PC-9 (cell line): Measurements from ENCODE around the gene CDK2AP2. TPM values are rescaled to one million over a fixed set of nuclear protein-coding genes. Genes with fewer than 3 reads are reported as not detected.

Source experiments
- BruUV-seq: library from RNA; stranded (reverse); fragments of 400-500 nt; replicated peaks from 2 replicates; lab custom pipeline; 2021; lab: Mats Ljungman, UMichigan
- CTCF ChIA-PET: fragments of 300-600 bp; sonication (Branson Sonifier 250); formaldehyde crosslinking; loops from one replicate; lab custom pipeline; 2022; ENCODE audit warnings: antibody characterized with exemption; lab: Charles Lee
- POLR2A ChIA-PET: fragments of 300-600 bp; sonication (Branson Sonifier 250); formaldehyde crosslinking; loops from one replicate; lab custom pipeline; 2022; ENCODE audit warnings: antibody characterized with exemption; ENCODE audit not compliant: unreplicated experiment; lab: Charles Lee
- DNase-seq, 2 experiments: peaks; one replicate each; pipeline versions ENCODE4 v3.0.0 to v3.0.0-alpha.2; 2015 to 2022; ENCODE audit warnings: mixed read lengths in 1 of 2
- H2AFZ ChIP-seq: fragments of 200-600 bp; sonication (generic); 2 replicates; pipeline ENCODE4 v1.8.1; 2017; ENCODE audit warnings: antibody characterized with exemption
- H3F3A ChIP-seq: fragments of 200-600 bp; sonication (generic); 2 replicates; pipeline ENCODE4 v1.8.1; 2017; ENCODE audit warnings: antibody characterized with exemption, mild to moderate bottlenecking, low read depth; ENCODE audit not compliant: insufficient read depth
- H3K27ac ChIP-seq: fragments of 200-600 bp; sonication (generic); 2 replicates; pipeline ENCODE4 v1.6.1; 2016; ENCODE audit warnings: mixed run types
- H3K27me3 ChIP-seq: fragments of 200-600 bp; sonication (generic); 2 replicates; pipeline ENCODE4 v1.6.1; 2016; ENCODE audit warnings: low read depth, mixed run types; ENCODE audit not compliant: insufficient read depth
- H3K36me3 ChIP-seq: fragments of 200-600 bp; sonication (generic); 2 replicates; pipeline ENCODE4 v1.6.1; 2016; ENCODE audit warnings: low read depth, mixed run types
- H3K4me1 ChIP-seq: fragments of 200-600 bp; sonication (generic); replicated peaks from 2 replicates; pipeline ENCODE4 v1.6.1; 2016; ENCODE audit warnings: mixed run types; ENCODE audit not compliant: insufficient read depth
- H3K4me2 ChIP-seq: fragments of 200-600 bp; sonication (generic); 2 replicates; pipeline ENCODE4 v1.6.1; 2017; ENCODE audit warnings: mixed run types
- H3K4me3 ChIP-seq: fragments of 200-600 bp; sonication (generic); 2 replicates; pipeline ENCODE4 v1.6.1; 2016; ENCODE audit warnings: mixed run types
- H3K79me2 ChIP-seq: fragments of 200-600 bp; sonication (generic); 2 replicates; pipeline ENCODE4 v1.6.1; 2017; ENCODE audit warnings: low read depth, mixed run types
- H3K9me2 ChIP-seq: fragments of 200-600 bp; sonication (generic); 2 replicates; pipeline ENCODE4 v1.8.1; 2017; ENCODE audit warnings: mild to moderate bottlenecking; ENCODE audit not compliant: insufficient read depth
- H3K9me3 ChIP-seq: fragments of 200-600 bp; sonication (generic); 2 replicates; pipeline ENCODE4 v1.8.1; 2016; ENCODE audit warnings: low read depth; ENCODE audit not compliant: insufficient read depth
- H4K20me1 ChIP-seq: fragments of 200-600 bp; sonication (generic); 2 replicates; pipeline ENCODE4 v1.8.1; 2017; ENCODE audit not compliant: insufficient read depth
- CTCF ChIP-seq: fragments of 200-600 bp; sonication (generic); conservative IDR thresholded peaks from 2 replicates; pipeline ENCODE4 v1.6.1; 2017; ENCODE audit warnings: mixed run types, antibody characterized with exemption, mild to moderate bottlenecking, moderate library complexity
- EZH2 ChIP-seq: fragments of 200-600 bp; sonication (generic); IDR thresholded peaks from 2 replicates; pipeline ENCODE4 v1.8.0; 2017; ENCODE audit warnings: antibody characterized with exemption, low read depth
- intact Hi-C: fragments of 100-400 bp; cut with micrococcal nuclease; formaldehyde crosslinking; loops from one replicate; pipeline ENCODE4 v1.10.0; 2022; ENCODE audit not compliant: unreplicated experiment
- total RNA-seq: library from RNA; stranded (reverse); gene quantifications from 2 replicates; pipeline ENCODE4 v1.2.3, GENCODE V29; 2021

Gene CDK2AP2
- total RNA-seq, 1 experiment from 2014 or later: 80.0 TPM

- no peaks in the 10 kb centered on the region for H3K36me3 ChIP-seq
- H2AFZ ChIP-seq: no peak overlapping the region
- H3K4me2 ChIP-seq: no peak overlapping the region
- H3F3A ChIP-seq: peaks cover 21% of the 10 kb centered on the region
- no TSS peak for BruUV-seq
- H3K79me2 ChIP-seq: peaks cover 33% of the 10 kb centered on the region
- no peak overlapping the region for H3K4me3 ChIP-seq
- H3K9me3 ChIP-seq: no peaks in the 10 kb centered on the region
- POLR2A ChIA-PET: interaction anchor here (0.6 kb wide), 1 partner anchor 46 kb away, joined by 3 read pairs; no protein-coding TSS in a partner anchor
- DNase-seq: no peak
- no peak overlapping the region for H3K27ac ChIP-seq
- no peak for TF ChIP-seq CTCF
- TF ChIP-seq EZH2: no peak
- no peaks in the 10 kb centered on the region for H3K9me2 ChIP-seq
- no peaks in the 10 kb centered on the region for H4K20me1 ChIP-seq
- peaks cover 24% of the 10 kb centered on the region for H3K4me1 ChIP-seq
- H3K27me3 ChIP-seq: no peaks in the 10 kb centered on the region
- intact Hi-C loops: no loop called here
- CTCF ChIA-PET: no interaction called here
Measured at GRCh38 chr11:67470337-67471002, 37.5 kb downstream of the CDK2AP2 start.

DNA sequence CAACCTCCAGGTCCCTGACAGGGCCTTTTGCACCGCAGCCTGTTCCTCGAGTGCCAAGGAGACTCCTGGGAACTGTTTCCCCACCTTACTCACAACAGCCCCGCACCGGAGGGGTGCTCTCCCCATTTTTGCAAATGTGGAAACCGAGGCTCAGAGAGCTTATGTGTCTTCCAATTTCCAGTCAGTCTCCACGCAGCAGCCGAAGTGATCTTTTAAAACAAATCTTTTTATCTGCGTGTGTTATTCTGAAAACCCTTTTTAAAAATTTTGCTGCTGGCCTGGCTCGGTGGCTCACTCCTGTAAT, 38.5 kb downstream of the CDK2AP2 start:
- Histone ChIP-seq H3K27ac (no peak overlapping the region), H3K4me1 (peaks cover 29% of the 10 kb centered on the region), H3K4me2 (peak overlapping the region; percentile 85), H3K36me3 (no peaks in the 10 kb centered on the region), H3K79me2 (peaks cover 41% of the 10 kb centered on the region), H4K20me1 (no peaks in the 10 kb centered on the region), H2AFZ (peak overlapping the region; percentile 94), H3K9me2 (no peaks in the 10 kb centered on the region), H3K27me3 (no peaks in the 10 kb centered on the region), H3K9me3 (no peaks in the 10 kb centered on the region), H3K4me3 (peak overlapping the region; percentile 92), H3F3A (peaks cover 26% of the 10 kb centered on the region)
- ChIA-PET POLR2A (no interaction called here), CTCF (no interaction called here)
- TF ChIP-seq EZH2: no peak
- peak; percentile 21; the same call in 1 of the 2 replicates for TF ChIP-seq CTCF
- no peak for DNase-seq
- BruUV-seq: no TSS peak
- intact Hi-C loops: loop anchor here (1.0 to 5.0 kb wide), 7 partner anchors 13 to 117 kb away; partner anchors contain the start of genes CORO1B, GSTP1, POLD4 and PPP1CA

DNA sequence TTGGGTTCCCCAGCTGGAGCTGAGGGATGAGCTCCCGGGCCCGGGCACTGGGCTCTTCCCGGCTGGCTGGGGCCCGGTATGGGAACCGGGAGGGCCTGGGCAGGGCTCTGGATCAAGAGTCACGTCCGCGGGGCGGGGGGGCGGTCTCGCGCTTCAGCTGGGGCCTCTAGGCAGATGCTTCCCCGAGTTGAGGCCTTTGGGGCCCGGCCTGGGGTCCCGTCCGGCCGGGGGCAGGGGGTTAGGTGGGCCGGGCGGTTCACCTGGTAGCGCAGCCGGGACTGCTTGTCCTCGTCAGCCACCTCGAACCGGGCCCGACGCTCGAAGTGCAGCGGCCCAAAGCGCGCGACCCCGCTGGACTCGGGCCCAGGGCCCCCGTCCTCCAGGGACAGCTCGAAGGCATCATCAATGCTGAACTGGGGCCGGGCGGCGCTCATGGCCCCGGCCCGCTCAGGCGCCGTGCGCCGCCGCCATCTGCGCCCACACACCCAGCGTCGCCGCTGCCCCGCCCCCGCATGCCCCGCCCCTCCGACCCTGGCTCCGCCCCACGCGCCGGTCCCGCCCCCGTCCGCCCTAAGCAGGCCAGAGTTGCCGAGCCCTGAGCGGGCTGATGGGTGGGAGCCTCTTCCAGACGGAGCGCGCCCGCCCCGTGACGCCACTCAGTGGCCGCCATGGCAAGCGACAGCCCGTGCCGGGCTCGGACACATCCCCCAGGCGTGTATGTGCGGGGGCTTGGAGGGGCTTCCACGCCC, 39.0 kb downstream of the CDK2AP2 start, which contains the start of gene TMEM134:
Gene TMEM134, minus strand, starts transcription at position 493 of the 749 bp plus-strand sequence. Its CDS starts 59 bp downstream, at position 434.
- H3K27ac ChIP-seq: peak within 1 kb of the TSS; percentile 48
- peak within 1 kb of the TSS; percentile 94 for H2AFZ ChIP-seq
- TF ChIP-seq EZH2: no peak
- peak; percentile 48; the same call in 1 of the 2 replicates for TF ChIP-seq CTCF
- no TSS peak for BruUV-seq
- H3K36me3 ChIP-seq: no peaks in the 10 kb centered on the region
- H4K20me1 ChIP-seq: no peaks in the 10 kb centered on the region
- H3K27me3 ChIP-seq: no peaks in the 10 kb centered on the region
- POLR2A ChIA-PET: interaction anchor here (0.6 to 0.8 kb wide), 6 partner anchors 68 to 853 kb away, joined by 3 to 7 read pairs (median 5); no protein-coding TSS in a partner anchor
- H3K4me3 ChIP-seq: peak within 1 kb of the TSS; percentile 92
- peaks cover 30% of the 10 kb centered on the region for H3F3A ChIP-seq
- no peaks in the 10 kb centered on the region for H3K9me3 ChIP-seq
- H3K9me2 ChIP-seq: no peaks in the 10 kb centered on the region
- CTCF ChIA-PET: interaction anchor here (0.5 to 2.4 kb wide), 6 partner anchors 46 to 395 kb away, joined by 3 to 13 read pairs (median 4); partner anchors contain the start of genes CLCF1 and PPP1CA
- intact Hi-C loops: loop anchor here (1.0 to 5.0 kb wide), 8 partner anchors 13 to 117 kb away; partner anchors contain the start of genes CORO1B, GSTP1, POLD4 and PPP1CA
- peaks cover 34% of the 10 kb centered on the region for H3K4me1 ChIP-seq
- peaks cover 41% of the 10 kb centered on the region for H3K79me2 ChIP-seq
- H3K4me2 ChIP-seq: peak within 1 kb of the TSS; percentile 95
- peak; percentile 80 to 91 for DNase-seq
